Stomach (tissue), 4 donors: ENCODE data around the gene ACE.

Experiments used
- CTCF ChIP-seq, 7 experiments: fragments of 450-650 bp in 4 of 7; fragments of 200-600 bp in 3 of 7; sonication (generic) in 3 of 7; IDR thresholded peaks; one replicate each; pipeline ENCODE4 v1.5.1; 2016 to 2019; ENCODE audit warnings: antibody characterized with exemption in 7 of 7, control low read depth in 2 of 7, mild to moderate bottlenecking in 1 of 7
- EP300 ChIP-seq: sonication (generic); formaldehyde crosslinking; IDR thresholded peaks from one replicate; pipeline ENCODE4 v1.6.1; 2017; ENCODE audit warnings: antibody characterized with exemption
- POLR2A ChIP-seq, 4 donors: fragments of 450-650 bp; IDR thresholded peaks; one replicate each; pipeline ENCODE4 v1.6.1; 2016; ENCODE audit warnings: antibody characterized with exemption in 4 of 4, control low read depth in 2 of 4, mild to moderate bottlenecking in 1 of 4, moderate library complexity in 1 of 4

GRCh38 chr17:63439687-63440086 lies 37.2 kb upstream of the ACE start:
- TF ChIP-seq CTCF (IDR thresholded peaks at IDR 0.05) (no peak), EP300 (no peak), POLR2A (IDR thresholded peaks at IDR 0.05) (no peak)
